HG02610 (cell line): Measurements from ENCODE around the gene LRP11.
"Not testable (repeated sequence)": the region's sequence is repeated elsewhere in the genome, so short reads cannot be mapped to it uniquely, and the experiment has no call there.

ENCODE experiments used
- ATAC-seq: cut with Tn5 transposase; IDR thresholded peaks from one replicate; pipeline ENCODE4 v1.9.1; 2021; ENCODE audit warnings: mild to moderate bottlenecking, moderate library complexity; ENCODE audit not compliant: unreplicated experiment

The LRP11 gene

DNA sequence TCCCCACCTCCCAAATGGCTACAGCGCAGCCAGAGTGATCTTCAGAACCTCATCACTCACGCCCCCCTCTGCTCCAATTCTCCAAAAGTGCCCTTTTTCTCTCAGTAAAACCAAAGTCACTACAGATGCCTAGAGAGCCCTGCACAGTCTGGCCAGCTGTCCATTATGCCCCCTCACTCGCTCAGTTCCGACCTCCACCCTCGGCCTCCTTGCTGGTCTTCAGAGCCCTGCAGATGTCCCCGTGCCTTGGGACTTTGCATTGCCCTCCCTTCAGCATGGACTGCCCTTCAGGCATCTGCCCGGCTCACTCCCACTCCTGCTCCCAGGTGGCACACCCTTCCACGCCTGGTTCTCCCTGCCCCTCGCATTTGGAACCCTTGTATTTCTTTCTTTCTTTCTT, 34.8 kb upstream of the LRP11 start:
- no peak for ATAC-seq

DNA sequence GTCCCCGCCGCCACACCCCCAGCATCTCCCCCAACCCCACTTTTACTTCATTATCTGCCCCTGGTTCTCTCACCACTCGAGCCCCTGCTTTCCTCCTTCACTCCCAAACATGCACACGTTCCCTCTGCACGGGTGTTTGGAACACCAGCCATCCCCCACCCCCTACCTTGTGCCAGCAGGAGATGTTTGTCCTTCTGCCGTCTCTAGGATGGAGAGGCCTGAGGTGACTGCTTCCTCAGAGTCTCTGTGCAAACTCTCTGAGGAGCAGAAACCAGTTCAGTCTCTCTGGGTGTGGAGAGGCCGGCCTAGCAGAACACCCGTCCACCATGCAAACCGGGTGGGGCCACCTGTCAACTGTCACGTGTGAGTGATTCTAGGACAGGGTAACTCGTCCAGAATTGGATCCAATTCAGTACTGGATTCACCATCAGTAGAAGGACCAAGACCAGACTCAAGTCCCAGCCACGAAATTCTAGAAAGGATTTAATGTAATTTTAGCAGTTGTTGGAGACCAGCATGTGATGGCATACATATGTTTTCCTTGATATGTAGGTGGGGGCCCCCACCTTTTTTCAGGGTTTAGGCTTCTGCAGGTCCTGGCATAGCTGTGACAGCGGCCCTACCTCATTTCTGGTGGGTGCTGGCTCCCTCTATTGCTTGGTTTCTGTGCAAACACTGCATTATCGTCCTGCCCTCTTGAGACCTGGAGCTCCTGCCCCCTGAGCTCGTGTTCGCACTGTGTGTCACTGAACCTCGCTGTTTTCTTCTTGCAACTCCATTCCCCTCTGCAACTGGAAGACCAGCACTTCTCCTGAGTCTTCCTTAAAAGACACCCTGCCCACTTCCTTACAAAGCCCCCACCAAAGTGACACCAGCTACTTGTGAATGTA, 33.9 kb upstream of the LRP11 start, which contains the start of gene RAET1E:
Gene RAET1E, minus strand, starts transcription at position 259 of the 890 bp plus-strand sequence. CDS start 7,212 bp downstream, outside the sequence.
- ATAC-seq, result no peak

DNA sequence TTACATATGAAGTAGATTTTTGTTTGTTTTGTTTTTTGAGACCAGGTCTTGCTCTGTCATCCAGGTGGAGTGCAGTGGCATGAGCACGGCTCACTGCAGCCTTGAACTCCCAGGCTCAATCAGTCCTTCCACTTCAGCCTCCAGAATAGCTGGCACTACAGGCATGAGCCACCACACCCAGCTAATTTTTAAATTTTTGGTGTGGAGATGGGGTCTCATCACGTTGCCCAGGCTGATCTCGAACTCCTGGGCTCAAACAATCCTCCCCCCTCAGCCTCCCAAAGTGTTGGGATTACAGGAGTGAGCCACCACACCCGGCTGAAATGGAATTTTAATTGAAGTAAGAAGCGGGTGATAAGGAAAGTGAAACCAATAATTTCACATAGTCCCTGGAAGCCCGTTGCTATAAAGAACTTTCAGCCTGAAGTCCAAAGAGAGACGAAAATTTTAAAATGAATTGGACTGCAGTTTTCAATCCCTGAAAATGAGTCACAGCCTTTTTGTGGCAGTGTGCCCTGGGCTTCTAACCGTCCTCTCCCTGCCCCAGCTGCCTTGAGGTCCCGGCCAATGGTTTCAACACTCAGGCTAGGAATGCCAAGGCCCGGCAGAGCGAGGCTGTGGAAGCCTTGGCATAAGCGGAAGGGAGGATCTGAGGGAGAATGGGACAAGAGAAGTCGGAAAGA, 33.0 kb upstream of the LRP11 start:
- no peak for ATAC-seq

DNA sequence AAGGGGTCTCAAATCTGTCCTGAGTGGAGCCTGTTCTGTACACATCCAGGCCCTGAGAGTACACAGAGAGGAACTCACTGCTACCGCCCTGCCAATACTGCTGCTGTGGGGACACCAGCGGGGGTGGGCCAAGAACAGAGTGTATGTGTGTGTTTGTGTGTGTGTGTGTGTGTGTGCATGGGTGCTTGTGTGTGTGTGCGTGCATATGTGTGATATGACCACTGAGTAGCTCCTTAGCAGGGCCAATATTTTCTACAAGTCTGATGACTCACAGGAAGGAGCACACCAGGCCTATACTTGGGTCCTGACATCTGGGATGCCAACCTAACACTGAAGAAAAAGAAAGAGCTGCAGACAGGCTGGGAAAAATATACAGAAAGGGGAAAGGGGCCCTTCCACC, 32.3 kb upstream of the LRP11 start:
- ATAC-seq, result no peak

DNA sequence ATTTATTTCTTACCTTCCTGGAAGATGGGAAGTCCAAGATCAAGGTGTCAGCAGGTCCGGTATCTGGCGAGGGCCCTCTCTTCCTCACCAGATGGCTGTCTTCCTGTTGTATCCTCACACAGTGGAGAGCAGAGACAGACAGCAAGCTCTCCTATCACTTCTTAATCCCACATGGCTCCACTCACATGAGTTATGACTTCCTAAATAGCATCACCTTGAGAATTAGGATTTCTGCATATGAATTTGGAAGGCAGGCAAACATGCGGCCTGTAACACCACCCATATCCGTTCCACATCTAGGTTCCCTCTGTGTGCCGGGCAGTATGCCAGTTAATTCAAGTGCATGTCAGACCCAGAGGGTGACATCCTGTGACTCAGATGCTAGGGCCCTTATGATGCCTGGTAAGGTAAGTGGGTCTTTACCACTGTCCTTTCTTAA, 31.7 kb upstream of the LRP11 start:
- ATAC-seq, result no peak

DNA sequence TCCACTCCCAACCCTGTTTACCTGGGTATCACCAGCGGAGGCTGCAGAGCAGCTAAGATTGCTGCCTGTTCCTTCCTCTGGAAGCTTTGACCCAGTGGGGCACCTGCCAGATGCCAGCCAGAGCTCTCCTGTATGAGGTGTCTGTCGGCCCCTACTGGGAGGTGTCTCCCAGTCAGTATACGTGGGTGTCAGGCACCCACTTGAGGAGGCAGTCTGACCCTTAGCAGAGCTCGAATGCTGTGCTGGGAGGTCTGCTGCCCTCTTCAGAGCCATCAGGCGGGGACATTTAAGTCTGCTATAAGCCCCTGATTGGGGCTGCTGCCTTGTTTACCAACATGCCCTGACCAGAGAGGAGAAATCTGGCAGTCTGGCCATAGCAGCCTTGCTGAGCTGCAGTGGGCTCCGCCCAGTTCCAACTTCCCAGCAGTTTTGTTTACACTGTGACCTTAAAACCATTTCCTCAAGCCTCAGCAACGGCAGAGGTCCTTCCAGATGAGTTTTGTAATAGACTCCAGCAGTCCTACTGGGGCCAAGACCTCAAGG, 31.0 kb upstream of the LRP11 start:
- ATAC-seq, result no peak

DNA sequence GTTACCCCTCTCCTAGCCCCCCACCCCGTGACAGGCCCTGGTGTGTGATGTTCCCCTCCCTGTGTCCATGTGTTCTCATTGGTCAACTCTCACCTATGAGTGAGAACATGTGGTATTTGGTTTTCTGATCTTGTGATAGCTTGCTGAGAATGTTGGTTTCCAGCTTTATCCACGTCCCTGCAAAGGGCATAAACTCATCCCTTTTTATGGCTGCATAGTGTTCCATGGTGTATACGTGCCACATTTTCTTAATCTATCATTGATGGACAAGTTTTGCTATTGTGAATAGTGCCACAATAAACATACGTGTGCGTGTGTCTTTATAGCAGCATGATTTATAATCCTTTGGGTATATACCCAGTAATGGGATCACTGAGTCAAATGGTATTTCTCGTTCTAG, 27.7 kb upstream of the LRP11 start:
- not testable (repeated sequence) for ATAC-seq

DNA sequence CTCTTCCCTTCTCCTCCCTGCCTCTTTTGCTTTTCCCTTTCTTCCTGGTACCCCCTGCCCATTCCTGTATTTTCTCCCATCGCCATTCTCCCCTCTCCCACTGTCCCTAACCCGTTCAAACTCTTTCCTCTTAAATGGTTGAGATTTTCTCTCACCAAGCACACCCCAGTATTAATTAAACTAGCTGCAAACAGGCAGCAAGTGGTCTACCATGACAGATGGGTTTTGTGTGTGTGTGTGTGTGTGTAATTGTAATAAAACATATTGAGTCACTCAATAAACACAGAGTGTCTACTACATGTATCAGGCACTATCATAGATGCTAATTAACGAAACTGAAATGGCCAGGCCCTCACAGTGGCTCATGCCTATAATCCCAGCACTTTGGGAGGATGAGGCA, 27.1 kb upstream of the LRP11 start:
- no peak for ATAC-seq

DNA sequence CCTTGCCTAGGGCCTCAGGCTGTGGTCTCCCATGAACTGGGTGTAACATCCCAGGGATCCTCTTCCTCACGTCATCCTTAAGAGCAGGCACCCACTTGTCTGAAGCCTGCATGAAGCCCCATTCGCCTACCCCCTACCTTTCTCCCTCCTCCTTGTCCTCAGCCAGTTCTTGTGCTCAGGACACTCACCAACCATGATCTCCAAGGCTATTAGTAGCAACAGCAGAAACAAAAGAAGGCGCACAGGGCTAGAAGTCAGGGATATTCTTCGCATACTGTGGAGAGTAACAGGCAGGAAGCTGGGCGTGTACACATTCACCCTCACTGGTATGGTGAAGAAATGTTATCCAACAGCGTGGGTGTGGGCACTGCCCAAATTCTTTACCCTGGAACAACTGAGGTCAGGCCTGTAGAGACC, 26.5 kb upstream of the LRP11 start:
- no peak for ATAC-seq

DNA sequence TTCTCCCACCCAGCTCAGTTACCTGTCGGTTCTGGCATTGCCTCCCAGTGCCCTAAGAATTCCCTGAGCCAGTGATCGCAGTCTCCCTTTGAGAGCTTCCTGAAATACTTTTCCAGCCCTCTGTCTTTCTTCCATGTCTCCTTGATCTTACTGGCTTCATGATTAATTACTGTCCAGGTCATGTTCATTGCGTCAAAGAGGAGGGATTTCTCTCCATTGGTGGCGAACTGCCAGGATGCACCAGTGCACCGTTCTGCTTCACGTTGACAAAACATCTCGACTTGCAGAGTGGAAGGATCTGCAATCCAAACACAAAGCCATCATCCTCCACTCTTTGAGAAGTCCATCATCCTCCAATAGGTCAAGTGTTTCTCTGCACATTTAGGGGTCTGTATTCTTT, 25.2 kb upstream of the LRP11 start:
- no peak for ATAC-seq

DNA sequence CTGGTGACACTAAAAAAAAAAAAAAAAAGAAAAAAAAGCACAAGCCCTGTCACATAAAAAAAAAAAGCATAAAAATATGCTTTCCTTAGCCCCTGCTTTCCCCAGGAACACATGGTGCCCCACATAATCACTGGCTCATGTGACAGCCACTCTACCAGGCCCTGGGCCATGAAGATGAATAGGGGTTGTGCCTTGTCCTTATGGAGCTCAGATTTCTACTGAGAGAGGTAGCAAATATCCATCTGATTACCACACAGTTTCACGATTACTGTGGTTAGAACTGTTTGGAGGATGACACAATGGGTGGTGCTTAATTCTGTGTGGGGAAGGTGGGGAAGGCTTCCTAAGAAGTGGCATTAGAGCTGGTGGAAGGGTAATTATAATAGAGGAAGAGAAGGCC, 24.5 kb upstream of the LRP11 start:
- ATAC-seq, result no peak

DNA sequence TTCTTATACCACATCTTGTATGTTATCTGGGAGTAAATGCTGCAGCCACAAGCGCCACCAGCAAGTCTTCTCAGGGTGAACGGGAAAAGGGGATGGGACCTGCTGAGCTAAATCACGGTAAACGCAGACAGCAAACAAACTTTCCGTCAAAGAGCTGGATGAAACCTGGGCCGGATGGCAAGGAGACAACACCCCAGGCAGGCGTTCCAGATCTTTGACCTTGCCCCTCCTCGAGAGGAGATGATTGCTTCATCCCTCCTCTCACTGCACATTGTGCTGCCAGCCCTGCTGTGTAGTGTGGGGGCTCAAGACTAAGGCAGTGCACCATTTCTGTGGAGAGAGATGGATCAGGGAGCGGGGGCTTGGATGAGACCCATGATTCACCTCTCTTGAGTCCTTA, 23.9 kb upstream of the LRP11 start:
- no peak for ATAC-seq

DNA sequence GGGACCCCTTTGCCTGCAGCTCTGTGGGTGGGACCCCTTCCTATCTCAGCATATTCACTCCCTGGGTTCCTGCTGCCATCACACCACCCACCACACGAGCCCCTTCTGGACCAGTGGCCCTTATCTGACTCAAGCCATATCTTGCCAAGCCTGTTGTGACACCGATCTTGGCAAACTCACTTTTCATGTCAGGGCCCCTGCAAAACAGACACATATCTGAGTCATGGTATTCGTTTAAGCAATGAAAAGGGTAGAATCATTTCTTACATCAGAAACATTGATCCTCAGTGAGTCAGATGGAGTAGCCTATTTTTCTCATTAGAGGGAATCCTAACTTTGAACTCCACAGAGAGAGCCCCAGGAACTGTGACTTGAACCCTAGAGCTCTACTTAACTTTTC, 23.2 kb upstream of the LRP11 start:
- ATAC-seq, result no peak

DNA sequence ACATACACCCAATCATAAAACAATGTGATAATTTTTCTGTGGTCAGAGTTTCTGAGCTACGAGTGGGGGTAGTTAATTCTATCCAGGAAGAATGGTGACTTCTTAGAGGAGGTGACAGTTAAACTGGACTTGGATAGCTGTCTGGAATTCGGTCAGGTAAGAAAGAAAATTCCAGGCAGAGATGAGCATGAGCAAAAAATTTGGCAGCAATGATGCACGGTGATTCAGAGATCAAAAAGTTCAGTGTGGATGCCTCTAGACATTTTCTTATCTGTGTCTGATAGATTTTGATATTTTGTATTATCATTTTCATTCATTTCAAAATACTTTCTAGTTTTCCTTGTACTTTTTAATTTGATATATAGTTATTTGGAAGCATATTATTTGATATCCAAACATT, 21.7 kb upstream of the LRP11 start:
- ATAC-seq, result no peak

DNA sequence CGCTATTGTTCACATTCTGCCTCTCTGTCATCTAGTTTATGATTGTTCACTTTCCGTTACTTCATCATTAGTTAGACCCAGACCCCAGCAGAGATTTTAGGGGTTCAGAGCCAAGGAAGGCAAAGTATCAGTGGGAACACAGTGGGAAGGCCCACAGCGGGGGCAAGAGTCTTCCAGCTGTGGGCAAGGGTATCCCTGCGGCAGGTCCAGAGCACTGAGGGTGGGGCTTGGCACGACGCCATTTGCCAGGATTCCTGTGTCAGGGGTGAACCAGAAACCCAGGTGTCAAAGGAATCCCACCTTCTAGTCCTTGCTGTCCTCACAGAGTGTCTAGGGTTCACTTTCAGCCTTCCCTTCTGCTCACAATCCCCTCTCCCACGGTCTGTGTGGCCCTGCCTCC, 20.5 kb upstream of the LRP11 start:
- ATAC-seq, result no peak

DNA sequence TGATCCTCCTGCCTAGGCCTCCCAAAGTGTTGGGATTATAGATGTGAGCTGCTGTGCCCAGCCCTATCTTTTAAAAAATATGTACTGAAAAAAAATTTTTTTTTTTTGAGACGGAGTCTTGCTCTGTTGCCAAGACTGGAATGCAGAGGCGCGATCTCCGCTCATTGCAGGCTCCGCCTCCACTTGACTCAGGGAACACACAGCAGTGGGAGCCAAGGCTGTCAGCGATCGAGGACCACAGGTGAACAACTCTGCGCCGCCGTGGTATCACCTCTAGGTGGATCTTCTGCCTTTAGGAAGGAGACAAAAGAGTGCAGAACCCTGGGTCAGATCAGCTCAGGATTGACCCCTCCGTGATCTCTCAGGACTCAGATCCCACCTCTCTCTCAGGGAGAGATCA, 20.1 kb upstream of the LRP11 start:
- no peak for ATAC-seq

DNA sequence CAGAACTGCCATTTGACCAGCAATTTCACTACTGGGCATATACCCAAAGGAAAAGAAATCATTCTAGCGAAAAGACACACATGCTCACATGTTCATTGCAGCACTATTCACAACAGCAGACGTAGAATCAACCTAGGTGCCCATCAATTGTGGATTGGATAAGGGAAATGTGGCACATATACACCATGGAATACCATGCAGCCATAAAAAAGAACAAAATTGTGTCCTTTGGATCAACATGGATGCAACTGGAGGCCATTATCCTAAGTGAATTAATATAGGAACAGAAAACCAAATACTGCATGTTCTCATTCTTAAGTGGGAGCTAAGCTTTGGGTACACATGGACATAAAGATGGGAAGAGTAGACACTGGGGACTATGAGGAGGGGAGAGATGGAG, 17.7 kb upstream of the LRP11 start:
- no peak for ATAC-seq

DNA sequence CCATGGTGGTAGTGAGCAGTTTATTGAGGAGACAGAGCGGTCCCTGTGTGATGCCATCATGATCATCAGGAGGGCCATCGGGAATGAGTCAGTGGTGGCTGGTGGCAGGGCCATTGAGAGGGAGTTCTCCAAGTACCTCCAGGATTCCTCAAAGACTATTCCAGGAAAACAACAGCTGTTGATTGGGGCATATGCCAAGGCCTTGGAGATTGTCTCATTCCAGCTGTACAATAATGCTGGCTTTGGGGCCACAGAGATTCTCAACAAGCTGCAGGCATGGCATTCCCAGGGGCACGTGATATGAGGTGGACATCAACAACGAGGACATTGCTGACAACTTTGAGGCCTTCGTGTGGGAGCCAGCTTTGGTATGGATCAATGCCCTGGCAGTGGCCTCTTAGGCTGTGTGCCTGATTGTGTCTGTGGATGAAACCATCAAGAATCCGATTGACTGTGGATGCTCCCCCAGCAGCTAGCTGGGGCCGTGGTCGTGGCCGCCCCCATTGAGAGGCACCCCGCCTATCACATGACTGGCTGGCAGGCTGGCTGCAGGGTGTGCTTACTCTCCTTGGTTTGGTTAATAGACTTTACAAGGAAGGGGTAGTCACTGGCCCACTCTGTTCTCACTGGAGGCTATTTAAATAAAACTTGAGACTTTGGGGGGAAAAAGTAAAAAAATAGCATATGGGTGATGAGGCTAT, 17.1 kb upstream of the LRP11 start:
- no peak for ATAC-seq

DNA sequence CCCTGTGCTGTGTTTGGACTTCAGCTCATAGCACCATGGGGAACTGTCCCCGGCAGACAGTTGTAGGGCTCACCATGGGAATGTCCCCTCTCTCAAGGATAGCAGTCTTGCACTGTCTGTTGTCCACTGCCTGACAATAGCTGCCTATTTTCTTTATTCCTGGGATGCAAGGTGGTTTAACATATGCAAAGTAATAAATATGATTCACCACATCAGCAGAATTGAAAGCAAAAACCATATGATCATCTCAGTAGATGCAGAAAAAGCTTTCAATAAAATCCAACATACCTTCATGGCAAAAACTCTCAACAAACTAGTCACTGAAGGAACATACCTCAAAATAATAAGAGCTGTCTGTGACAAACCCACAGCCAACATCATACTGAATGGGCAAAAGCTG, 13.5 kb upstream of the LRP11 start:
- no peak for ATAC-seq

DNA sequence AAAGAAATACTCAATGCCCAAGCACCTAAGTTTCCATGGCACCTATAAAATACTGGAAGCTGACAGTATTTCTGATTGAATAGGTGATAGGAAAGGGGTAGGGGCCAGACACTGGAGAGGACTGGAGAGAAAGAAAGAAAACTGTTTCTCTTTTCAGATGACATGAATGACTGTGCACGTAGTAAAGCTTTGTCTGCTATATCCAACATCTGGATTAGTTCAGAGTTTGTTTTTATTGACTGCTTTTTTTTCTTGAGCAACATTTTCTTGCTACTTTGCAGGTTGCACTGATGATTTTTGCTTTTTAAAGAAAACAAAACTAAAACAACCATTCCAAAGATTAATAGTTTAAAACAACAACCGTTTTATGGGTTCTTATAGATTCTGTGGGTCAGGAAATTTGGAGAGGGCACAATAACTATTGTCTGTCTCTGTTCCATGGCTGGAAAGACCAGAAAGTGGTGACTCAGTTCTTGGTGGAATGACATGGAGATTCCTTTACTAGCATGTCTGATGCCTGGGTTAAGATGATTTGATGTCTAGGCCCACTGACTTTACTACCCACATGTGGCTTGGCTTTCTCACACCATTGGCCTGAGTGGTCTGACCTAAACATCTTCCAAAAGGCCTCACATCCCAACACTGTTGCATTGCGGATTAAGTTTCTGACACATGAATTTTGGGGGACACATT, 12.2 kb upstream of the LRP11 start:
- ATAC-seq, result no peak

DNA sequence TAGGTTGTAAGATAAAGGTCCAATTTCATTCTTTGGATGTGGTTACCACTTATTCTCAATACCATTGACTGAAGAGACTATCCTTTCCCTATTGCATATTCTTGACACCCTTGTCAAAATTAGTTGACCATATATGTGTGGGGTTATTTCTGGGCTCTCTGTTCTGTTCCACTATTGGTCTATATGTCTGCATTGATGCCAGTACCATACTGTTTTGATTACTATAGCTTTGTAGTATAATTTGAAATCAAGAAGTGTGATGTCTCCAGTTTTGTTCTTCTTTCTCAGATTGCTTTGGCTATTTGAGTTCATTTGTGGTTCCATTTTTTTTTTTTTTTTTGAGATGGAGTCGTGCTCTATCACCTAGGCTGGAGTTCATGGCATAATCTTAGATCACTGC, 8.1 kb upstream of the LRP11 start:
- no peak for ATAC-seq
